Activated B cell treated with CpG ODN at 0.5 μM for 24 hours (primary cell): ENCODE results near the gene RPL35. TPM values are rescaled to one million over a fixed set of nuclear protein-coding genes. Genes with fewer than 3 reads are reported as not detected.
A peak's percentile ranks its signal among the peaks of the same experiment; 100 is the strongest.

Source experiments
- ATAC-seq: fragments of 200-7000 bp; cut with Tn5 transposase; one replicate; pipeline ENCODE4 v1.10.0; 2021; ENCODE audit warnings: low read depth, mild to moderate bottlenecking, moderate library complexity
- CTCF ChIA-PET: fragments of 350-600 bp; sonication (Branson Sonifier 250); formaldehyde crosslinking; loops from one replicate; lab custom pipeline; 2021; ENCODE audit warnings: antibody characterized with exemption; lab: Charles Lee
- POLR2A ChIA-PET: fragments of 350-600 bp; sonication (Branson Sonifier 250); formaldehyde crosslinking; loops from one replicate; lab custom pipeline; 2021; ENCODE audit warnings: antibody characterized with exemption; lab: Charles Lee
- DNase-seq: peaks from one replicate; pipeline ENCODE4 v3.0.0; 2022
- H3K27ac Mint-ChIP-seq: one replicate; pipeline ENCODE4 v1.8.0; 2020; ENCODE audit warnings: mixed read lengths
- H3K27me3 Mint-ChIP-seq: one replicate; pipeline ENCODE4 v1.8.0; 2021; ENCODE audit warnings: mixed read lengths
- H3K36me3 Mint-ChIP-seq: one replicate; pipeline ENCODE4 v1.8.0; 2021; ENCODE audit warnings: low read depth, mixed read lengths
- H3K4me1 Mint-ChIP-seq: one replicate; pipeline ENCODE4 v1.8.0; 2021; ENCODE audit warnings: mixed read lengths
- H3K4me3 Mint-ChIP-seq: one replicate; pipeline ENCODE4 v1.8.0; 2020; ENCODE audit warnings: mild to moderate bottlenecking, mixed read lengths
- H3K9me3 Mint-ChIP-seq: one replicate; pipeline ENCODE4 v1.8.0; 2020; ENCODE audit warnings: mixed read lengths
- CTCF ChIP-seq: fragments of 200-600 bp; IDR thresholded peaks from one replicate; pipeline ENCODE4 v1.8.0; 2022; ENCODE audit warnings: antibody characterized with exemption, mild to moderate bottlenecking
- intact Hi-C: fragments of 100-400 bp; cut with micrococcal nuclease; formaldehyde crosslinking; loops from one replicate; pipeline ENCODE4 v1.15.1; 2024
- total RNA-seq: library from RNA; stranded (reverse); gene quantifications from 2 replicates; pipeline ENCODE4 v1.2.3, GENCODE V29; 2022

Gene RPL35
- total RNA-seq, 1 donor from 2014 or later: 2,037 TPM

GRCh38 chr9:124873664-124874063 lies 11.9 kb upstream of the RPL35 start:
- DNase-seq: no peak
- Mint-ChIP-seq H3K4me1 (peaks cover 52% of the 10 kb centered on the region), H3K27ac (peak overlapping the region; percentile 97), H3K9me3 (no peaks in the 10 kb centered on the region), H3K4me3 (peak overlapping the region; percentile 91), H3K36me3 (peaks cover 74% of the 10 kb centered on the region), H3K27me3 (no peaks in the 10 kb centered on the region)
- ATAC-seq: no peak
- ChIA-PET CTCF (no interaction called here), POLR2A (interaction anchor here (0.6 to 7.3 kb wide), 5 partner anchors 8 to 1936 kb away, joined by 3 to 164 read pairs (median 3); partner anchors contain the start of genes ARPC5L, HSPA5 and RPL35)
- intact Hi-C loops: no loop called here
- TF ChIP-seq CTCF: no peak

- H3K4me1 Mint-ChIP-seq: peaks cover 65% of the 10 kb centered on the region
- POLR2A ChIA-PET: interaction anchor here (0.9 to 7.3 kb wide), 4 partner anchors 9 to 100 kb away, joined by 5 to 164 read pairs (median 10); partner anchors contain the start of genes ARPC5L, NR6A1 and RPL35
- H3K4me3 Mint-ChIP-seq: peak overlapping the region; percentile 91
- intact Hi-C loops: no loop called here
- TF ChIP-seq CTCF: no peak
- CTCF ChIA-PET: interaction anchor here (0.6 to 1.6 kb wide), 2 partner anchors 100 to 335 kb away, joined by 3 to 6 read pairs; partner anchors contain the start of gene NR6A1
- DNase-seq (no peak), ATAC-seq (no peak)
- no peaks in the 10 kb centered on the region for H3K9me3 Mint-ChIP-seq
- H3K27me3 Mint-ChIP-seq: no peaks in the 10 kb centered on the region
- H3K36me3 Mint-ChIP-seq: peaks cover 56% of the 10 kb centered on the region
- peak overlapping the region; percentile 97 for H3K27ac Mint-ChIP-seq
These were observed 9.4 kb upstream of the RPL35 start for GRCh38 chr9:124871156-124871561.

- Mint-ChIP-seq H3K4me1 (peaks cover 65% of the 10 kb centered on the region), H3K9me3 (no peaks in the 10 kb centered on the region), H3K4me3 (peak overlapping the region; percentile 91), H3K27me3 (no peaks in the 10 kb centered on the region), H3K27ac (peak overlapping the region; percentile 97), H3K36me3 (peaks cover 52% of the 10 kb centered on the region)
- ChIA-PET CTCF (interaction anchor here (0.6 to 2.2 kb wide), 3 partner anchors 9 to 334 kb away, joined by 3 to 6 read pairs (median 6); partner anchors contain the start of genes ARPC5L, NR6A1 and RPL35), POLR2A (interaction anchor here (0.8 to 7.3 kb wide), 12 partner anchors 8 to 371 kb away, joined by 3 to 164 read pairs (median 5); partner anchors contain the start of genes ARPC5L, HSPA5, NR6A1 and RPL35)
- DNase-seq (no peak), ATAC-seq (no peak)
- intact Hi-C loops: loop anchor here (1.0 kb wide), 4 partner anchors 8 to 99 kb away; partner anchors contain the start of genes ARPC5L, GOLGA1, NR6A1 and WDR38
- TF ChIP-seq CTCF: no peak
These were observed 9.0 kb upstream of the RPL35 start for GRCh38 chr9:124870723-124871122.

- no peaks in the 10 kb centered on the region for H3K9me3 Mint-ChIP-seq
- DNase-seq: peak; percentile 49
- intact Hi-C loops: loop anchor here (1.0 to 2.0 kb wide), 5 partner anchors 8 to 99 kb away; partner anchors contain the start of genes ARPC5L, GOLGA1, NR6A1 and WDR38
- ChIA-PET CTCF (interaction anchor here (1.0 to 2.2 kb wide), 2 partner anchors 8 to 23 kb away, joined by 3 to 6 read pairs; partner anchors contain the start of genes ARPC5L and RPL35), POLR2A (interaction anchor here (0.5 to 7.3 kb wide), 16 partner anchors 8 to 371 kb away, joined by 3 to 164 read pairs (median 4); partner anchors contain the start of genes ARPC5L, GOLGA1, HSPA5 and NR6A1)
- peak overlapping the region; percentile 97 for H3K27ac Mint-ChIP-seq
- H3K36me3 Mint-ChIP-seq: peaks cover 45% of the 10 kb centered on the region
- peaks cover 63% of the 10 kb centered on the region for H3K4me1 Mint-ChIP-seq
- peak; percentile 53 for ATAC-seq
- TF ChIP-seq CTCF: no peak
- H3K4me3 Mint-ChIP-seq: peak overlapping the region; percentile 91
- no peaks in the 10 kb centered on the region for H3K27me3 Mint-ChIP-seq
These were observed 8.3 kb upstream of the RPL35 start for GRCh38 chr9:124869986-124870560.
